GM13976 (cell line): ENCODE measurements around the gene CDADC1.

ENCODE experiments used
- DNase-seq: peaks from one replicate; pipeline ENCODE4 v3.0.0; 2012; ENCODE audit warnings: low spot score
- in situ Hi-C: fragments of 300-500 bp; cut with MboI; formaldehyde crosslinking; loops from one replicate; pipeline ENCODE4 v1.12.0; 2022; ENCODE audit warnings: low sequenced_read_pairs, mixed read lengths, inconsistent platforms; ENCODE audit not compliant: unreplicated experiment
- TF ChIP-seq, protein P1 (sequence below): IDR thresholded peaks from 2 replicates; pipeline ENCODE4 v1.5.1; 2012; ENCODE audit warnings: borderline replicate concordance, mild to moderate bottlenecking; ENCODE audit not compliant: insufficient read depth; ENCODE audit errors: extremely low read depth, missing control alignments, control extremely low read depth

The CDADC1 gene

DNA sequence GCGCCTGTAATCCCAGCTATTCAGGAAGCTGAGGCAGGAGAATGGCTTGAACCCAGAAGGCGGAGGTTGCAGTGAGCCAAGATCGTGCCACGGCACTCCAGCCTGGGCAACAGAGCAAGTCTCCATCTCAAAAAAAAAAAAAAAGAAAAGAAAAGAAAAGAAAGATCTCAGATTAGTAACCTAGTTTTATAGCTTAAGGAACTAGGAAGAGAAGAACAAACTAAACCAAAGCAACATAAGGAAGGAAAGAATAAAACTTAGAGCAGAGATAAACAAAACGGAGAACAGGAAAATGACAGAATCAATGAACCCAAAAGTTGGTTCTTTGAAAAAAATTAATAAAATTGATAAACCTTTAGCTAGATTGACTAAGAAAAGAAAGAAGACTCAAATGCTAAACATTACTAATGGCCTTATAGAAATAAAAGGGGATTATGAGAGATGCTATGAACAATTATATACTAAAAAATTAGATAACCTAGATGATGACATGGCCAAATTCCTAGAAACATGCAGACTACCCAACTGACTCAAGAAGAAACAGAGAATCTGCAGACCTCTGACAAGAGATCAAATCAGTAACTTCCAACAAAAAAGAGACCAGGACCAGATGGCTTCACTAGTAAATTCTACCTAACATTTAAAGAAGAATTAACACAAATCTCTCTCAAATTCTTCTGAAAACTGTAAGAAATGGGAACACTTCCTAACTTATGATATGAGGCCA is 68.2 kb downstream of the CDADC1 start:
- TF ChIP-seq, protein P1, sequence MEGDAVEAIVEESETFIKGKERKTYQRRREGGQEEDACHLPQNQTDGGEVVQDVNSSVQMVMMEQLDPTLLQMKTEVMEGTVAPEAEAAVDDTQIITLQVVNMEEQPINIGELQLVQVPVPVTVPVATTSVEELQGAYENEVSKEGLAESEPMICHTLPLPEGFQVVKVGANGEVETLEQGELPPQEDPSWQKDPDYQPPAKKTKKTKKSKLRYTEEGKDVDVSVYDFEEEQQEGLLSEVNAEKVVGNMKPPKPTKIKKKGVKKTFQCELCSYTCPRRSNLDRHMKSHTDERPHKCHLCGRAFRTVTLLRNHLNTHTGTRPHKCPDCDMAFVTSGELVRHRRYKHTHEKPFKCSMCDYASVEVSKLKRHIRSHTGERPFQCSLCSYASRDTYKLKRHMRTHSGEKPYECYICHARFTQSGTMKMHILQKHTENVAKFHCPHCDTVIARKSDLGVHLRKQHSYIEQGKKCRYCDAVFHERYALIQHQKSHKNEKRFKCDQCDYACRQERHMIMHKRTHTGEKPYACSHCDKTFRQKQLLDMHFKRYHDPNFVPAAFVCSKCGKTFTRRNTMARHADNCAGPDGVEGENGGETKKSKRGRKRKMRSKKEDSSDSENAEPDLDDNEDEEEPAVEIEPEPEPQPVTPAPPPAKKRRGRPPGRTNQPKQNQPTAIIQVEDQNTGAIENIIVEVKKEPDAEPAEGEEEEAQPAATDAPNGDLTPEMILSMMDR = no peak
- in situ Hi-C loops = no loop called here
- no peak for DNase-seq

DNA sequence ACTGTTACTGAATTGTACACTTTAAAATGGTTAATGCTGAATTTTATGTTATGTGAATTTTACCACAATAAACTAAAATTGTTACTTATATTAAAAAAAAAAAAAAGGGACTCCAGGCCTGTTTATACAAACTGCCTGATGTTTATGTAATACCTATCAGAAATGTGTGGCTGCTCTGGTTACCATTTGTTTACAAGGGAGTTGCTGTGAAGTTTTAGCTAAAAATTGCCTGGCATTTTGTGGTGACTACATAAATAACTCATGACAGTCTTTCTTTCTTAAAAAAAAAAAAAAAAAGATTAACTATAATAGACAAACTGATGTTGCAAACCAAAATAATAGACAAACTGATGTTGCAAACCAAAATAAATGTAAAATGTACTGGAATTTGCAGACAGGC is 71.8 kb downstream of the CDADC1 start:
- no peak for DNase-seq
- TF ChIP-seq, protein P1 = no peak
- in situ Hi-C loops = no loop called here

DNA sequence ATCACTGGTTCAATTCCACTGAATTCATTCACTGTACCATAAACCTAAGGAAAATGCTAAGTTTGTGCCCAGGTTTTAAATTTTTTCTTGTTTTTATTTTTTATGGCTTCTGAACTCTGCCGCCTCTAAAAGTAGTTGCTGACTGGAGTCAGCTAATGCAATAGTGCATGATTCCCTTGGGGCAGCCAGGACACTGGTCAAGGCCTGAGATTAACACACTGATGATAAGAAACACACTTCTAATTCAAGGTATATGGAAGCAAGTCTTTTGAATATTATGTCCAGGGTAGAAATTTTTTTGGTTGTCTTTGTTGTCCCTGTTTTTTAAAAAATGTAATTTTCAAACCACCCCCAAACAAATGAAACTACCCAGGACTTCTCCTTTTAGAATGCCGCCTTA is 72.2 kb downstream of the CDADC1 start:
- DNase-seq = no peak
- in situ Hi-C loops = no loop called here

DNA sequence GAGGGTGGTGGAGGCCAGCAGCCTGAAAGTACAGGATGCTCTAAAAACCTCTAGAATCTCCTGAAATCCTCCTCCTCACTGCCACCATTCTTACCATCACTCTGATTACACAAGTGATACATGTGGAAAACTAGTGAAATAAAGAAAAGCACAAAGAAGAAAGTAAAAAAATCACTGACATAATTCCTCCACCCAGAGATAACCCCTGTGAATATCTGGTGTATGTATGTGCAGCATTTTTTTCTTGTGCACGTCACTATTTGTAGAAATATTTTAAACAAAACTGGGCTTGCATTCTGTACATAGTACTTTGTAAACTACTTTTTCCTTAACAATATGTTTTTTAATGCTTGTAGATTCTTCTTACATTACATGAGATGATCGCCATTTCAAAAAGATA is 73.2 kb downstream of the CDADC1 start:
- no peak for DNase-seq
- in situ Hi-C loops = no loop called here
- TF ChIP-seq, protein P1 = no peak

More for the DNA sequence above, 72.2 kb downstream of the CDADC1 start:
- TF ChIP-seq, protein P1 = no peak

DNA sequence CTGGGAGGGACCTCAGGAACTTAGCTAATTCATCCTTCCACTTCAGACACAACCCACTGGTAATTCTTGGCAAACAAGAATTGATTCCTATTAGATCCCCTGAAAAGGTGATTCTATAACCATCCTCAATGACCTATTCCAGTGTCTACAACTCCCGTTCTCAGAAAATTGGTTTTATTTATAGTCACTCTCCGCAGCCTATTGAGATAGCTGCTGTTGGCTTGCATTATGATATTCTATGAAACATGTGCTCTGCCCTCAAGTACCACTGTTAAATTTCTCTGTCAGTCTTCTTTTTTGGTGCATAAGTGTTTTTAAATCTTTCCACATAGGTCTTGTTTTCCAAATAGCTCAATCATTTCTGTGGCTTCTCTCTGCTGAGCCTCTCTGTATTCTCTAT is 75.0 kb downstream of the CDADC1 start:
- no peak for DNase-seq
- in situ Hi-C loops = no loop called here
- TF ChIP-seq, protein P1 = no peak

DNA sequence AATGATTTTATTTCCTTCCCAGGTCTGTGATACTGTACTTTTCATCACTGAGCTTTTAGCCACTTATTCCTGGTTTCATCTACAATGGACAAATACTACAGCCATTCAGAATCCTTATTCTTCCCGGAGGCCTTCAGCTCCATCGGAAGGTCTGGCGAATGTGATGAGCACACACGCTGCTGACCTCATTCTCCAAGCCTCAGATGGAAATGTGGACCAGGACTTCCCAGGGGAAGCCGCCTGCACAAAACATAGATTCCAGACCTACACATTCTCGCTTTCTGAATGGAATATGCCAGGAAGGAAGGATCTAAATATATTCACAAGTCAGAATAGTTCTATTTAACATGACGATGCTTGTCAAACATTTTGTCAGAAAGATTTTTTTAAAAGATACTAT is 75.6 kb downstream of the CDADC1 start:
- TF ChIP-seq, protein P1 = no peak
- in situ Hi-C loops = no loop called here
- no peak for DNase-seq
